Suprapubic skin (tissue), 3 donors: ENCODE measurements around the gene CLMP.

Experiments
- EP300 ChIP-seq: sonication (generic); formaldehyde crosslinking; IDR thresholded peaks from one replicate; pipeline ENCODE4 v1.6.1; 2017; ENCODE audit warnings: antibody characterized with exemption
- TF ChIP-seq, protein P1 (sequence below), 2 donors: fragments of 200-600 bp in 1 of 2; fragments of 450-650 bp in 1 of 2; sonication (generic) in 1 of 2; IDR thresholded peaks; one replicate each; pipeline ENCODE4 v1.5.1; 2016 to 2019; ENCODE audit warnings: antibody characterized with exemption in 2 of 2, mild to moderate bottlenecking in 1 of 2, moderate library complexity in 1 of 2

GRCh38 chr11:123086305-123086704, 108.7 kb downstream of the CLMP start:
- TF ChIP-seq, protein P1, sequence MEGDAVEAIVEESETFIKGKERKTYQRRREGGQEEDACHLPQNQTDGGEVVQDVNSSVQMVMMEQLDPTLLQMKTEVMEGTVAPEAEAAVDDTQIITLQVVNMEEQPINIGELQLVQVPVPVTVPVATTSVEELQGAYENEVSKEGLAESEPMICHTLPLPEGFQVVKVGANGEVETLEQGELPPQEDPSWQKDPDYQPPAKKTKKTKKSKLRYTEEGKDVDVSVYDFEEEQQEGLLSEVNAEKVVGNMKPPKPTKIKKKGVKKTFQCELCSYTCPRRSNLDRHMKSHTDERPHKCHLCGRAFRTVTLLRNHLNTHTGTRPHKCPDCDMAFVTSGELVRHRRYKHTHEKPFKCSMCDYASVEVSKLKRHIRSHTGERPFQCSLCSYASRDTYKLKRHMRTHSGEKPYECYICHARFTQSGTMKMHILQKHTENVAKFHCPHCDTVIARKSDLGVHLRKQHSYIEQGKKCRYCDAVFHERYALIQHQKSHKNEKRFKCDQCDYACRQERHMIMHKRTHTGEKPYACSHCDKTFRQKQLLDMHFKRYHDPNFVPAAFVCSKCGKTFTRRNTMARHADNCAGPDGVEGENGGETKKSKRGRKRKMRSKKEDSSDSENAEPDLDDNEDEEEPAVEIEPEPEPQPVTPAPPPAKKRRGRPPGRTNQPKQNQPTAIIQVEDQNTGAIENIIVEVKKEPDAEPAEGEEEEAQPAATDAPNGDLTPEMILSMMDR (IDR thresholded peaks at IDR 0.05): no peak
- no peak for TF ChIP-seq EP300
